GM18519 (cell line): ENCODE measurements around the gene KIF20B.
"Not testable (repeated sequence)": the region's sequence is repeated elsewhere in the genome, so short reads cannot be mapped to it uniquely, and the experiment has no call there.

Source experiments
- ATAC-seq: cut with Tn5 transposase; IDR thresholded peaks from one replicate; pipeline ENCODE4 v1.9.1; 2021; ENCODE audit warnings: mild to moderate bottlenecking, moderate library complexity; ENCODE audit not compliant: unreplicated experiment, low FRiP score

KIF20B gene

GRCh38 chr10:89819008-89819407 lies 117.6 kb downstream of the KIF20B start:
- not testable (repeated sequence) for ATAC-seq
